Vagina (tissue), 2 donors: ENCODE data around the gene RILPL1.

Experiments
- POLR2A ChIP-seq, 2 donors: fragments of 450-650 bp; IDR thresholded peaks; one replicate each; pipeline ENCODE4 v1.6.1; 2017; ENCODE audit warnings: antibody characterized with exemption in 2 of 2, mild to moderate bottlenecking in 2 of 2, moderate library complexity in 2 of 2
- POLR2AphosphoS5 ChIP-seq, 2 donors: sonication (generic); formaldehyde crosslinking; IDR thresholded peaks; one replicate each; pipeline ENCODE4 v1.9.0; 2017; ENCODE audit warnings: antibody characterized with exemption in 2 of 2, mild to moderate bottlenecking in 2 of 2, low read depth in 1 of 2; ENCODE audit not compliant: insufficient read depth in 1 of 2

- TF ChIP-seq POLR2A (IDR thresholded peaks at IDR 0.05), result no peak
- TF ChIP-seq POLR2AphosphoS5 (IDR thresholded peaks at IDR 0.05; ENCODE audit: insufficient read depth in 1 of 2, low read depth in 1 of 2), result no peak
Observed at GRCh38 chr12:123427036-123427769, 106.3 kb downstream of the RILPL1 start.
